NCI-H1105 treated with DMSO at 0.1 percent for 48 hours (cell line): ENCODE data around the gene CD7.
A peak's percentile ranks its signal among the peaks of the same experiment; 100 is the strongest.

Source experiments
- DNase-seq: peaks from one replicate; lab custom pipeline; 2025; lab: John Stamatoyannopoulos, UW

The CD7 gene

DNA sequence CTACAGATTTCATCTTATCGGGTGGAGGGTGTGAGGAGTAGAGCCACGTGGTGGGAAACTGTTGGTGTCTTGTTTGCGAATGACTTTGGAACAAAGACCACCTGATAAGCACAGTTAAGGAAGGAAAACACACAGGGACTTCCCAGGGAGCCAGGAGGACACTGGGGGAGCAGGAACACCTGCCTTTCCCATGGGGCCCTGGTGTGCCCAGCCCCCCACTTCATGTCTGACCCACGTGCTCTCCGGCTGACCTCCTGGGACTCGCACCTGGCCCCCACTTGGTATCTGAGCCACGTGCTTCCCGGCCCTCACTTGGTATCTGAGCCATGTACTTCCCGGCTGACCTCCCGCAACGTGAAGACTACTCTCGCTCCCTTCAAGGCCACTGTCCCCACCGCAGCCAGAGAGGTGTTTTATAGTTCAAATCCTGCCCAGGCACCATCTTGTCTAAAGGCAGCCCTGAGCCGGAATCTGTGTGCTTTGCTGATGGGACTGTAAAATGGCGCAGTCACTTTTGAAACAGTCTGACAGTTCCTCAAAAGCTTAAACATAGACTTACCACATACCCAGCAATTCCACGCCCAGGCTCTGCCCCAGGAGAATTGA, 38.5 kb downstream of the CD7 start:
- no peak for DNase-seq

DNA sequence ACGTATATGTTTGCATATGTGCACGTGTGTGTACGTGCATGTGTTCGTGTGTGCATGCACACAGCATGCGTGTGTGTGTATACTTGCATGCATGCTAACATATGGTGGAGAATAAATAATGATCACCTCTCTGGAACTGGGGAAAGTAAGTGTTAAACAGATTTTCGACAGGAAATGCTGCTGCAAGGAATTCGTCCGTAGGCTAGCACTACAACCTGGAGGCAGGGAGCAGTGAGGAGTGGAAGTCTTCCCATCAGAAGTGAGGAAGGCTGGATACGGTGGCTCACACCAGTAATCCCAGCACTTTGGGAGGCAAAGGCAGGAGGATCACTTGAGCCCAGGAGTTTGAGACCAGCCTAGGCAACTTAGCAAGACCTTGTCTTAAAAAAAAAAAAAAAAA, 39.1 kb downstream of the CD7 start:
- no peak for DNase-seq

DNA sequence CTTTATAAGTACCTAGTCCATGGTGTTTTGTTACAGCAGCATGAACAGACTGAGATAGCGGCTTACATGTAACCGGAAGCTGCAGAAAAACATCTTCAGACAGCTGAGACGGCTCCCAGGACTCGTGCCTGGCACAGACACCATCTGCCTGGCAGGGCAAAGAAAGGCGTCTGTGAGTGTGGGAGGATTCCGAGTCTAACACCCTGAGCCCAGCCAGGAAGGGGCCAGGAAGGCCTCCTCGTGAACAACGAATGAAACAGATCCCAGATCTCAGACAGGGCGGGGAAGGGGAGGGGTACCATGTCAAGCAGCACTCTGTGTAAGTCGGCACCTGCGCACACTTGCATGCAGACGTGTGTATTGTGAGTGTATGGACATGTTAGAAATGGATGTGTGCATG, 39.6 kb downstream of the CD7 start:
- DNase-seq, result no peak

DNA sequence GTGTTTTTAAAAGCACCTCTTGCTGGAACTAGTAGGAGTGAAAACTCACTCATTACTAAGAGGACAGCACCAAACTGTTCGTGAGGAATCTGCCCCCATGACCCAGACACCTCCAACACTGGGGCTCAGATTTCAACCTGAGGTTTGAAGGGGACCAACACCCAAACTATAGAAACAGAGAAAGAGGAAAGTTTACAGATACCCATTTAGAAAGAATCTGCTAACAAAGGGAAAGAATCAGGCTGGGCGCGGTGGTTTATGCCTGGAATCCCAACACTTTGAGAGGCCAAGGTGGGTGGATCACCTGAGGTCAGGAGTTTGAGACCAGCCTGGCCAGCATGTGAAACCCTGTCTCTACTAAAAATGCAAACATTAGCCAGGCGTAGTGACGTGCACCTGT, 40.5 kb downstream of the CD7 start:
- no peak for DNase-seq

DNA sequence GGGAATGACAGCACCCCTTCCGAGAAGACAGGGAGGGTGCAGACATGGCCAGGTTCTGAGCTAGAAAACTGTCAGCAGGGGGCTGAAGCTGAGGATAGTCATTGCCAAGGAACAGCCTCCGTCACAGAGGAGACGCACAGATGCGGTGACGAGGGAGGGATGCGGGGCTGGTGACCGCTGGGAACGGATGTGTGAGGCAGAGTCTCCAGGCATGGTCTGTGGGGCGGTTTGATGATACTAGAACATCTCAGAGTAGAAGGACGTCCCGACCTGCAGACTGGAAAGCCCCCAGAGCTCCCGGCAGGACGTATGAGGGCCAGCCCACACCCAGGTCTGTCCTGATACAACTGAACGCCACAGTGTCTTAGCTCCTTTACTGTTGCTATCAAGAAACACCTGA, 42.1 kb downstream of the CD7 start:
- DNase-seq, result no peak

DNA sequence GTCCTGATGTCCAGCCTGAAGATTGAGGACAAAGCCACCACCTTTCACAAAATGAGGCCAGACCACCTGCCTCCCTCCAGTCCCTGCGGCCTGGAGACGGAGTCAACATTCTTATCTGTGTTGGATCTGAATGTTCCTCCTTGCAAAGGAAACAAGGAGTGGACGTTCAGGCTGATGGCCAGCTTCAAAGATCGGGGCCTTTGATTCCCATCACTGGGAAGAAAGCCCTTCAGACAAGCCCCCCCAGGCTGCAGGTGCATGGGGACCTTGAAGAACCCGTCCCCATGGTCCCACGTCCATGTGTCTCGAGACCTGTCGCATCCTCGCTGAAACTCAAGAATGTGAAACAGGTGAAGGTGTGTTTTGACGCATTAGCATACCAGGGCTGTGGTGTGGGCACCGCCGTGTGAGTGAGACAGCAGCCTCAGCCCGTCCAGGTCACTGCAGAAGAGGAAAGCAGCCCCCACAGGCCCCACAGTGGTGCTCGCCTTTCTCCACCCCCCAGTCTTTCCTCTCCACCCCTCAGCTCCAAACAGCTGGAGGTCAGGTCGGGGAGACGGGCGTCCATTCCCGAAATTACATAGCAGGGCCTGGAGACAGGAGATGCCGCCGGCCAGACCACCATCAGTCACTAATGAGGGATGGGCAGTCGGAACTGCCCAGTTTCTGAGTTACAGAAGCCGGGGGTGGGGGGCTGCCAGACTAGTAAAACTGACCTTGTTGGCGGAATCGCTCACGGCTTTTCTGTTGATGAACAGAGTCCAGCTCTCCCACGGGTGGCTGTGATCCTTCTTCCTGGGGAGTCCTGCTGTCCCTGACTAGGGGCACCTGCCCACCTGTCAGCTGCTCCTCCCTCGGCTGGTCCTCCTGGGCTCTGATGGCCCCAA, 43.0 kb downstream of the CD7 start:
- no peak for DNase-seq

DNA sequence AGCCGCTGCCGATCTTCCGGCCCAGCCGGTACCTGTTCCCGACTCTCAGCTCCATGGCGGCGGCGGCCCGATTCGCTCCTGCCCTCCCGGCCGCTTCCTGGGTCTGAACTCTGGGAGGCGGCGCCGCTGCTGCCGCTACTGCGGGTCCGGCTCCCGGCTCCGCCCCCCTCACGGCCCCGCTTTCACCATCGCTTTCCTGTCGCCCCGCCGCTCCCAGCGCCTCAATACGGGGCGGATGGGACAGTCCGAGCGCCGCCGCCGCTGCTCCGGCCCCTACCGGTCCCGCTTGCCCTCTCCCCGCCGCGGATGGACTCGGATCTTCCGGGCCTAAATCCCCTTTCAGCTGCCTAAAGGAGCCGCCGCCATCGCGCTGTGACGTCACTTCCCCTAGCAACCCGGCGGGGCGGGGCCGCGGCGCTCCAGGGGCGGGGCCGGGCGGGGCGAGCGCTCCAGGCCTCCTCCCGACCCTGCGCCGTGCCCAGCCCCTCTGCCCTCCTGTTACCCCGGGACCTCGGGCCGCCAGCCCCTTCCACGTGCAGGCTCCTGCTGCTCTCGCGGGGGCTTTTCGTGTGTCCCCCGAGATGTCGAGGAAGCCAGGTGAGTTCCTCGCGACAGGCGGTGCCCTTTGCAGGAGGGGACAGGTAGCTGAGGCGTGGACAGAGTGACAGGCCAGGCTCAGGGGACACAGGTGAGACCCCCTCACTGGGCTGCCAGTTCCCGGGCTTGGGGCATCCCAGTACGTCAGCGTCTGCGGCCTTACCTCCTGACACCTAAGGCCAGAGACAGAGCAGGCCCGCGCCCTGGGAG, 43.9 kb downstream of the CD7 start, which contains the start of gene CSNK1D:
Gene CSNK1D (minus strand): TSS at position 374 of the 807 bp plus-strand sequence. CDS start 319 bp downstream, at position 55.
- peak; percentile 73 for DNase-seq

DNA sequence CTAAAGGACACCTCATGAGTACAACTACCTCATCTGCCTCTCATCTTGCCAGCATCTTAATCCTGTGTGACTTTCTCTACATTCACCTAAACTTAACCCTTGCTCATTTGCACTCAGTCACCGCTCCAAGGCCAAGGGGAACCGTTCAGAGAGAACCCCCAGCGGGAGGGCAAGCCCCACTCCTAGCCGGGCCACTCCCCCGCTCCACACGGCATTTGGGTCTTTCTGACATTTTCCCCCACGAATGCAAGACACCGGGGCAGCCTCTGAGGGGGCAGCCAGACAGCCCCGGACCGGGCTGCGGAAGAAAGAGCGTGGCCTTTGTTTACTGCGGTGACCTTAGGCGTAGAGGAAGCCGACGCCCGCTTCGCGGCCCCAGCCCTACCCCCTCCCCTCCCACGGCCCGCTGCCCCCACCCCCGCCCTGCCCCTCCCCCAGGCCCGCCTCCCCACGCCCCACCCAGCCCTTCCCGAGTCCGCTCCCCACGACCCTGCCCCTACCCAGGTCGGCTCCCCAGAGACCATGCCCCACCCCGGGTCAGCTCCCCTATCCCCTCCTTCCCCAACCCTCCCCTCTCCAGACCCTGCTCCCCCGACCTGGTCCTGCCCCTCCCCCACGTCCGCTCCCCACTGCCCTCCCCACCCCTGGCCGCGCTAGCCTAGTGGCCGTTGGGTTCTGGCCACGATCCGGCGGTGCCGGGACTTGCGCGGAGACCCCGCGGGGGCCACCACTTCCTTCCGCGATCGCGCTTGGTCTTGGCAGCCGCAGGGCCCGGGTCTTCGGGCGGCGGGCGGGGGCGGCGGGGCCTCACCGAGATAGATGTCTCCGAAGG, 44.7 kb downstream of the CD7 start:
- DNase-seq, result no peak

DNA sequence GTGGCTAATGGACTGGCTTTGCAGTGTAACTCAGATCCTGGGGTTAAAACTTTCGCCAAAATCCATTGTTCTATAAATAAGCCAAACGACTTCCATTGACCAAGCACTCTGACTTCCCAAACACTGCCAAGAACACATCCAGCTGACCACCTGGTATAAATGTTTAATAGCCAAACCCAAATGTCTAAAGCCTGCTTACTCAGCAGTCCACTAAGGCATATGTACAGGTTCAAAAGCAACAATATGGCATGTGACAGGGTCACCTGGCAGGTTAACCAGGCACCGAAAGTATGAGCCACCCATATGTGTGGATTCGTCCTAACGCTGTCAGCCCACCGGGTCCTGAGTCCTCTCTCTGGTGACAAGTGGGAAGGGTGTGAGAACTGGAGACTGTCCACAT, 46.0 kb downstream of the CD7 start:
- no peak for DNase-seq

DNA sequence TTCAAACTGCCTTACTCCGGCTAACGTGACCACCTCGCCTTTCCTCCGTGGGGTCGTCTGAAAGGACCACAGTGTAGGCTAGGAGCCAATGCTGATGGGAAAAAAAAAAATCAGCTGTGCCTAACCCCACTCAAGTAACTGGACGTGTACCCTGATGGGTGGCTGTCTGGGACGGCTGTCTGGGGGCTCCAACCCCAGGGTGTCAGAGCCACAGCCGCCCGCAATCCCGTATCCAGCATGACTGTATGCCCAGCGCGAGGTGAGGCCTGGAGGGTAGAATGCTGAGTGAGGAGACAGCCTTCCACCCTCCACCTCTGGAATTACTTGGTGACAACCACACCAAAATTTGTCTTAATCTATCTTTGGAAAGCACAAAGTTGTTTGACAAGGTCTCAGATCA, 46.8 kb downstream of the CD7 start:
- DNase-seq, result no peak

DNA sequence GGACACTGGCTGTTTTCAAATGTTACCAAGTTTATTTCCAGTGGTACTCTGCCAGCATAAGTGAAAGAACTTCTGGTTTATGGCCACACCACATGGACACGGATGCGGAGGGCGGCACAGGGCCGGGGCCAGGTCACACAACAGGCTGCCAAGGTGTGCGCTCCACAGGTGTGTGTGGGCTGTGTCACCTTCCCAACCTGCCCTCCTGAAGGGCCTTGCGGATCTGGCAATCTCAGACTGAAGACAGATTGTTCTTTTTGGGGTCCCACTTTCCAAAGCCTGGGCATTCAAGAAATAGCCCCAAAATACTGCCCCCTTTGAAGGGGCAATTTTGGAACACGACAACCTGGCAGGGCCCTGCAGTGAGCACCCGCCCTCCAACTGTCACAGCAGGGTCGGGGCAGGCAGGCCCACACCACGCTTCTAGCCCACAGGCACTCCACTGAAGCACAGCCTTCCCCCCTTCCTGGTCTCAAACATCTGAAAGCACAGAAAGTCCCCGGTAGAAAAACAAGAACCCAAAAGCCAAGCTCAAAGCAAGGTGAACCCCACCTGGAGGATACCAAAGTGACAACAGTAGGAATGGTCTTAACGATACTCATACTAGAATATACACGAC, 47.4 kb downstream of the CD7 start:
- no peak for DNase-seq

DNA sequence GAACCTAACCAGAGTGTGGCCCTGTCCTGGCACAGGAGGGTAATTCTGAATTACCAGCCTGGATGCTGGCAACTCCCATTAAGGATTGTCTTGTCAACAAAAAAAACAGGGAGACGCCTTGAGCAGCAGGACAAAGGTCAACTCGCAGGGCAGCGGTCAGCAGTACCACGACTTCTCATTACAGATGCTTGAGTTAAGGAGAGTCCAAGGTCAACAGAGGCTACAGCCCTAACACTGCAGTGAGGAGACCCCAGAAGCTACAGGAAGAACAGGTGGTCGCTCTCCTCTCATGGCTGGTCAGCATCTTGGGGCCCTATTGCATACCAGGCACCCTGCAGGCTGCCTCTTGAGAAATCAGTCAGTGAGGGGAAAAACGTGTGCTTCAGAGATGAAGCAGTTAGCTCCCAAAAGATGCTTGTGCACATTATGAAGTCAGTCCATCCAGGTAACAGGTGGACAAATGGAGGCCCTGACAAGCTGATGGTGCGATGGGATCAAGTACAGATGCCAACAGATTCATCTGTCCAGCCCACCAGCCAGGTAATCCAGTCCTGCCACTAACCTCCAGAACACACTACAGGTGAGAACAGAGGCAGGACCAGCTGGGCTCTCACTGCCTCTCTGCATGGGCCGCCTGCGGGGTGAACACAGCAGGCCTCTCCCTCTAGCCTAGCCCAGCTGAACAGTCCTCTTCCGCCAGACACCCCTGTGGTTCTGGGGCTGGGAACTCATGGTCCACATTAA, 48.1 kb downstream of the CD7 start:
- DNase-seq, result no peak

DNA sequence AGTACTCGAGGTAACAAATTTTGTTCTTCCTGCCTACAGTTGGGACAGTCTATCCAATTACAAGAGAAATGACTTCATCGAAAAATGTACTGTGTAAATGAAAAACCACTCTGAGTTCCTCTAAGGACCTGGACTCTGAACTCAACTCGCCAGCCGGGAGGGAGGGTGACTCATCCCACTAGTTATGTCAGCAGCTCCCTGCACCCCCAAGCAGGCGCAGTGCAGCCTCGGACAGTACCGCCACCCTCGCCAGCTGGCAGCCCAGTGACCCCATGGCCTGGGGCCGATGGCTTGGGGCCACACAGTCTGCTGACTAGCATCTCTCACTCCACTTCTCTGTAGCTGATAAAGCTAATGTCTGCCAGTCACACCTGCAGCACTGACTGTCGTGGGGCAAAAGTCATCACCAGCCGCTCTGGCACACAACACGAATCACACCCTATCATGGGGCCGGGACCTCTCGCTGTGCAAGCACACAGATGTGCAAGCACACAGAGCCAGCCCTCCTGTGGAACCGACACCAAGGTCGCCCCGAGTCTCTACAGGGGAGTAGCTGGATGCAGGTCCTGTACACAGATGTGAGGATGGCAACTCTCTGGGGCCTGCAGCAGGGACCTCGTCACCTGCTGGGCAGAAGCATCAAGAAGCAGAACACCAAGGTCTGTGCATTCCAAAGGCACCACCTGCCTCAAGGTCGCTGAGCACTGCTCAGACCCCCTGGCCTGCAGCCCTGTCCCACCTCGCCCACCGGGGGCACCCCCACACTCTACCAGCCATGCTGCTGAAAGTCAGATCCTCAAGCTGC, 49.6 kb downstream of the CD7 start:
- no peak for DNase-seq

DNA sequence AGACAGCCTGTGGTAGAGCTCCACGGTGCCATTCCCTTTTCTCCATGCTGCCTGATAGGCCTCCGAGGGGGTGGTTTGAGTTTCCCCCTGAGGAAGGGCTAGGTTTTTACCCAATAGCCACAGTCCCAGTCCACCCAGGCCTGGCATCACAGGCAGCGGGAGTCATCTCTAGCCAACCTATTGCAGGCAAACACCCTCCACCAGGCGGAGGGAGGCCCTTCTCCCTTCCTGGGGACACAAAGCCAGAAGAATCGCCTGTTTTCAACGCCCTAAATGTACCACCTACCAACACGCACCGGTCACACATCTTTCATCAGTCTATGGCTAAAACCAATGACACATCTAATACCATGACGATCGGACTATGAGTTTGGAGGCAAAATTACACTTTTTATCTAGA, 51.3 kb downstream of the CD7 start:
- no peak for DNase-seq
